ENCODE data around the gene SH3PXD2A.

- TF ChIP-seq CTCF (IDR thresholded peaks at IDR 0.05) (no peak), EZH2phosphoT487 (IDR thresholded peaks at IDR 0.05) (no peak), EZH2 (IDR thresholded peaks at IDR 0.05) (no peak)
Observed at GRCh38 chr10:103747193-103747865, 108.0 kb downstream of the SH3PXD2A start.

All from neural progenitor cell (in vitro differentiated cells).